HCT116 (cell line): ENCODE results near the gene GRIK1. TPM values are rescaled to one million over a fixed set of nuclear protein-coding genes. Genes with fewer than 3 reads are reported as not detected.

Experiments used
- ATAC-seq: fragments of 200-7000 bp; cut with Tn5 transposase; 2 replicates; pipeline ENCODE4 v1.9.1; 2020; ENCODE audit warnings: mild to moderate bottlenecking, moderate library complexity
- BruUV-seq: library from RNA; stranded (reverse); fragments of 400-500 nt; replicated peaks from 2 replicates; lab custom pipeline; 2021; lab: Mats Ljungman, UMichigan
- CTCF ChIA-PET: fragments of 300-600 bp; sonication (Branson Sonifier 250); formaldehyde crosslinking; loops from one replicate; lab custom pipeline; 2021; ENCODE audit warnings: antibody characterized with exemption; lab: Charles Lee
- POLR2A ChIA-PET: fragments of 300-600, 350-600 bp; sonication (Branson Sonifier 250); formaldehyde crosslinking; loops from one replicate; lab custom pipeline; 2021; ENCODE audit warnings: antibody characterized with exemption; lab: Charles Lee
- RAD21 ChIA-PET, 2 experiments: fragments of 300-600 bp; sonication (Branson Sonifier 250); formaldehyde crosslinking; loops; one replicate each; lab custom pipeline; 2023; ENCODE audit warnings: low total read pairs in 2 of 2; ENCODE audit not compliant: uncharacterized antibody in 2 of 2, unreplicated experiment in 2 of 2, low non-redundant PET in 1 of 2; lab: Charles Lee
- DNase-seq: peaks from one replicate; pipeline ENCODE4 v3.0.0-alpha.2; 2010; ENCODE audit warnings: low read depth, low spot score
- H2AFZ ChIP-seq: fragments of 200-600 bp; shearing (Covaris generic), sonication (generic); 2 replicates; pipeline ENCODE4 v1.6.1; 2017; ENCODE audit warnings: low read depth, mixed run types, mixed read lengths, antibody characterized with exemption, low read length; ENCODE audit not compliant: poor library complexity, severe bottlenecking
- H3K27ac ChIP-seq: 2 replicates; pipeline ENCODE4 v1.5.1; 2012; ENCODE audit warnings: low read depth, low read length
- H3K27me3 ChIP-seq: fragments of 200-600 bp; sonication (generic); 2 replicates; pipeline ENCODE4 v1.6.1; 2016; ENCODE audit warnings: mixed run types, low read length, mixed read lengths; ENCODE audit not compliant: insufficient read depth
- H3K36me3 ChIP-seq, 2 experiments: fragments of 200-500 bp in 1 of 2; fragments of 200-600 bp in 1 of 2; sonication (Bioruptor generic) in 1 of 2; sonication (generic) in 1 of 2; 2 replicates each; pipeline versions ENCODE4 v1.5.1 to v1.6.1; 2014 to 2016; ENCODE audit warnings: low read length in 2 of 2, inconsistent platforms in 1 of 2, mixed read lengths in 1 of 2, mixed run types in 1 of 2; ENCODE audit not compliant: insufficient read depth in 2 of 2, control insufficient read depth in 1 of 2
- H3K4me1 ChIP-seq, 2 experiments: fragments of 200-600 bp in 1 of 2; sonication (generic) in 1 of 2; 2 replicates each; pipeline versions ENCODE4 v1.5.1 to v1.6.1; 2012 to 2017; ENCODE audit warnings: low read length in 2 of 2, inconsistent platforms in 1 of 2, mild to moderate bottlenecking in 1 of 2, mixed read lengths in 1 of 2, mixed run types in 1 of 2, moderate library complexity in 1 of 2; ENCODE audit not compliant: insufficient read depth in 2 of 2, control insufficient read depth in 1 of 2
- H3K4me2 ChIP-seq: fragments of 200-600 bp; sonication (generic); 2 replicates; pipeline ENCODE4 v1.6.1; 2017; ENCODE audit warnings: mixed run types, low read length, mixed read lengths
- H3K4me3 ChIP-seq, 2 experiments: fragments of 200-600 bp in 1 of 2; sonication (generic) in 1 of 2; replicated peaks in 1 of 2; 2 replicates each; pipeline ENCODE4 v1.5.1; 2011 to 2016; ENCODE audit warnings: low read length in 2 of 2, control low read depth in 1 of 2, low read depth in 1 of 2, mild to moderate bottlenecking in 1 of 2, mixed read lengths in 1 of 2, mixed run types in 1 of 2
- H3K79me2 ChIP-seq: fragments of 200-600 bp; sonication (generic); 2 replicates; pipeline ENCODE4 v1.6.1; 2017; ENCODE audit warnings: mild to moderate bottlenecking, mixed run types, low read length, moderate library complexity, mixed read lengths; ENCODE audit not compliant: insufficient read depth
- H3K9ac ChIP-seq: fragments of 200-600 bp; sonication (generic); 2 replicates; pipeline ENCODE4 v1.6.1; 2016; ENCODE audit warnings: low read length, mixed read lengths
- H3K9me2 ChIP-seq: fragments of 200-600 bp; sonication (generic), shearing (Covaris generic); 2 replicates; pipeline ENCODE4 v1.6.1; 2017; ENCODE audit warnings: mixed run types, mild to moderate bottlenecking, moderate library complexity; ENCODE audit not compliant: insufficient read depth
- H3K9me3 ChIP-seq, 2 experiments: fragments of 200-500 bp in 1 of 2; fragments of 200-600 bp in 1 of 2; sonication (Bioruptor generic) in 1 of 2; sonication (generic) in 1 of 2; 2 replicates each; pipeline ENCODE4 v1.6.1; 2014 to 2017; ENCODE audit warnings: low read length in 2 of 2, mixed read lengths in 2 of 2, inconsistent platforms in 1 of 2, low read depth in 1 of 2, mild to moderate bottlenecking in 1 of 2, mixed run types in 1 of 2, moderate library complexity in 1 of 2; ENCODE audit not compliant: control insufficient read depth in 1 of 2, insufficient read depth in 1 of 2
- H4K20me1 ChIP-seq: fragments of 200-600 bp; sonication (generic), shearing (Covaris generic); 2 replicates; pipeline ENCODE4 v1.6.1; 2017; ENCODE audit warnings: mixed run types, mild to moderate bottlenecking, moderate library complexity; ENCODE audit not compliant: insufficient read depth
- CBX3 ChIP-seq: IDR thresholded peaks from 2 replicates; pipeline ENCODE4 v1.6.1; 2012; ENCODE audit warnings: low read depth
- CEBPB ChIP-seq: IDR thresholded peaks from 2 replicates; pipeline ENCODE4 v1.6.1; 2012; ENCODE audit warnings: low read depth
- CTCF ChIP-seq, 3 experiments: fragments of 200-600 bp in 1 of 3; sonication (generic) in 1 of 3; IDR thresholded peaks in 2 of 3; conservative IDR thresholded peaks in 1 of 3; 2 replicates each; pipeline ENCODE4 v1.5.1; 2012 to 2017; ENCODE audit warnings: low read depth in 2 of 3, low read length in 2 of 3, antibody characterized with exemption in 1 of 3, borderline replicate concordance in 1 of 3, control low read depth in 1 of 3, mild to moderate bottlenecking in 1 of 3, mixed read lengths in 1 of 3, mixed run types in 1 of 3, moderate library complexity in 1 of 3; ENCODE audit not compliant: insufficient read depth in 1 of 3
- EGR1 ChIP-seq: IDR thresholded peaks from 2 replicates; pipeline ENCODE4 v1.6.1; 2012; ENCODE audit warnings: low read depth
- ELF1 ChIP-seq: IDR thresholded peaks from 2 replicates; pipeline ENCODE4 v1.6.1; 2012; ENCODE audit warnings: low read depth, borderline replicate concordance
- EZH2 ChIP-seq: fragments of 200-600 bp; sonication (generic); IDR thresholded peaks from 2 replicates; pipeline ENCODE4 v1.6.1; 2017; ENCODE audit warnings: antibody characterized with exemption, mixed run types
- EZH2phosphoT487 ChIP-seq: fragments of 200-600 bp; IDR thresholded peaks from 2 replicates; pipeline ENCODE4 v1.6.1; 2018; ENCODE audit warnings: antibody characterized with exemption, borderline replicate concordance
- JUND ChIP-seq: IDR thresholded peaks from 2 replicates; pipeline ENCODE4 v1.6.1; 2012
- MAX ChIP-seq: IDR thresholded peaks from 2 replicates; pipeline ENCODE4 v1.6.1; 2012
- POLR2A ChIP-seq: IDR thresholded peaks from 2 replicates; pipeline ENCODE4 v1.7.0; 2011; ENCODE audit warnings: borderline replicate concordance; ENCODE audit not compliant: insufficient read depth, insufficient read length; ENCODE audit errors: extremely low read depth
- RAD21 ChIP-seq: IDR thresholded peaks from 2 replicates; pipeline ENCODE4 v1.6.1; 2012; ENCODE audit warnings: low read depth, mild to moderate bottlenecking
- SIN3A ChIP-seq: IDR thresholded peaks from 2 replicates; pipeline ENCODE4 v1.6.1; 2012; ENCODE audit warnings: low read depth
- SP1 ChIP-seq: IDR thresholded peaks from 2 replicates; pipeline ENCODE4 v1.6.1; 2012; ENCODE audit warnings: low read depth
- SRF ChIP-seq: IDR thresholded peaks from 2 replicates; pipeline ENCODE4 v1.6.1; 2012; ENCODE audit warnings: low read depth
- ZFX ChIP-seq: fragments of 450-650 bp; IDR thresholded peaks from 2 replicates; pipeline ENCODE4 v1.6.1; 2017
- ZNF274 ChIP-seq: fragments of 200-500 bp; sonication (Bioruptor generic); IDR thresholded peaks from 2 replicates; pipeline ENCODE4 v1.6.1; 2014; ENCODE audit warnings: mild to moderate bottlenecking, low read depth, low read length, inconsistent platforms
- intact Hi-C: fragments of 100-400 bp; cut with micrococcal nuclease; formaldehyde crosslinking; loops from 2 replicates; pipeline ENCODE4 v1.10.0; 2022
- total RNA-seq: library from RNA; stranded (reverse); gene quantifications from one replicate; pipeline ENCODE4 v1.2.1, GENCODE V29; 2021; ENCODE audit not compliant: unreplicated experiment
- TF ChIP-seq, protein P1 (sequence below): IDR thresholded peaks from 2 replicates; pipeline ENCODE4 v1.6.1; 2012; ENCODE audit warnings: low read depth
- TF ChIP-seq, protein P2 (sequence below): IDR thresholded peaks from 2 replicates; pipeline ENCODE4 v1.6.1; 2012

Gene GRIK1
- total RNA-seq, 1 experiment from 2014 or later, result not detected

DNA sequence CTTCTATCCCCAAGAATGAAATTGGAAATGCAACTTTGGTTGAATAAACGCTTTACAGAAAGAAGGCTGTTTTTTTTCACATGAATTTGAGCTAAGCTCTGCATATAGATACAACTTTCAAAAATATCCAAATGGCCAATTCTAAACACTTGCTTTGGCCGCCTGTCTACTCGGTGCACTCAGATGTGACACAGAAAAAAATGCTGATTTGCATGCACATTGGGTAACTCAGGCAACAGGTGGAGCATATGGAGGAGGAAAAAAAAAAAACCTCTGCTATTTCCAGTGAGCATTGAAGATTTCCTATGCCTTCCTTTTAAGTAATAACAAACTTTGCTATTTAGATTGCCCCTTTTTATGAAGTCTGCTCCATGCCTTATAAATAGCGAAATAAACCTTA is 262.5 kb downstream of the GRIK1 start:
- no peaks in the 10 kb centered on the region for H3K9me2 ChIP-seq
- intact Hi-C loops, result no loop called here
- ATAC-seq, result no peak

GRCh38 chr21:29676395-29676794 is 263.4 kb downstream of the GRIK1 start:
- H3K27me3 ChIP-seq, result no peaks in the 10 kb centered on the region
- ChIA-PET RAD21 (no interaction called here), CTCF (no interaction called here), POLR2A (no interaction called here)
- no peak for ATAC-seq
- H3K79me2 ChIP-seq, result no peaks in the 10 kb centered on the region
- no peaks in the 10 kb centered on the region for H4K20me1 ChIP-seq
- no peak for DNase-seq
- H2AFZ ChIP-seq, result no peak overlapping the region
- BruUV-seq, result no TSS peak
- H3K9me3 ChIP-seq, result peaks cover 0 to 8% of the 10 kb centered on the region in 2 experiments; a peak in 2 of 4 replicates
- intact Hi-C loops, result no loop called here
- no peaks in the 10 kb centered on the region for H3K9me2 ChIP-seq
- no peaks in the 10 kb centered on the region for H3K4me1 ChIP-seq
- H3K27ac ChIP-seq, result no peak overlapping the region
- no peak overlapping the region for H3K4me3 ChIP-seq
- H3K9ac ChIP-seq, result no peak overlapping the region
- no peak overlapping the region for H3K4me2 ChIP-seq
- H3K36me3 ChIP-seq, result no peaks in the 10 kb centered on the region
- TF ChIP-seq SRF, result no peak
- no peak for TF ChIP-seq JUND
- no peak for TF ChIP-seq ELF1
- TF ChIP-seq, protein P1, sequence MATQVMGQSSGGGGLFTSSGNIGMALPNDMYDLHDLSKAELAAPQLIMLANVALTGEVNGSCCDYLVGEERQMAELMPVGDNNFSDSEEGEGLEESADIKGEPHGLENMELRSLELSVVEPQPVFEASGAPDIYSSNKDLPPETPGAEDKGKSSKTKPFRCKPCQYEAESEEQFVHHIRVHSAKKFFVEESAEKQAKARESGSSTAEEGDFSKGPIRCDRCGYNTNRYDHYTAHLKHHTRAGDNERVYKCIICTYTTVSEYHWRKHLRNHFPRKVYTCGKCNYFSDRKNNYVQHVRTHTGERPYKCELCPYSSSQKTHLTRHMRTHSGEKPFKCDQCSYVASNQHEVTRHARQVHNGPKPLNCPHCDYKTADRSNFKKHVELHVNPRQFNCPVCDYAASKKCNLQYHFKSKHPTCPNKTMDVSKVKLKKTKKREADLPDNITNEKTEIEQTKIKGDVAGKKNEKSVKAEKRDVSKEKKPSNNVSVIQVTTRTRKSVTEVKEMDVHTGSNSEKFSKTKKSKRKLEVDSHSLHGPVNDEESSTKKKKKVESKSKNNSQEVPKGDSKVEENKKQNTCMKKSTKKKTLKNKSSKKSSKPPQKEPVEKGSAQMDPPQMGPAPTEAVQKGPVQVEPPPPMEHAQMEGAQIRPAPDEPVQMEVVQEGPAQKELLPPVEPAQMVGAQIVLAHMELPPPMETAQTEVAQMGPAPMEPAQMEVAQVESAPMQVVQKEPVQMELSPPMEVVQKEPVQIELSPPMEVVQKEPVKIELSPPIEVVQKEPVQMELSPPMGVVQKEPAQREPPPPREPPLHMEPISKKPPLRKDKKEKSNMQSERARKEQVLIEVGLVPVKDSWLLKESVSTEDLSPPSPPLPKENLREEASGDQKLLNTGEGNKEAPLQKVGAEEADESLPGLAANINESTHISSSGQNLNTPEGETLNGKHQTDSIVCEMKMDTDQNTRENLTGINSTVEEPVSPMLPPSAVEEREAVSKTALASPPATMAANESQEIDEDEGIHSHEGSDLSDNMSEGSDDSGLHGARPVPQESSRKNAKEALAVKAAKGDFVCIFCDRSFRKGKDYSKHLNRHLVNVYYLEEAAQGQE, result no peak
- no peak for TF ChIP-seq EZH2phosphoT487
- TF ChIP-seq RAD21, result no peak
- no peak for TF ChIP-seq SIN3A
- no peak for TF ChIP-seq MAX
- no peak for TF ChIP-seq ZNF274
- TF ChIP-seq CTCF (IDR thresholded peaks at IDR 0.05 in 2 of 3, conservative IDR thresholded peaks at IDR 0.05 in 1 of 3; ENCODE audit: borderline replicate concordance in 1 of 3, insufficient read depth in 1 of 3, low read depth in 2 of 3, low read length in 2 of 3), result no peak
- TF ChIP-seq EGR1, result no peak
- no peak for TF ChIP-seq EZH2
- TF ChIP-seq, protein P2, sequence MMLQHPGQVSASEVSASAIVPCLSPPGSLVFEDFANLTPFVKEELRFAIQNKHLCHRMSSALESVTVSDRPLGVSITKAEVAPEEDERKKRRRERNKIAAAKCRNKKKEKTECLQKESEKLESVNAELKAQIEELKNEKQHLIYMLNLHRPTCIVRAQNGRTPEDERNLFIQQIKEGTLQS, result no peak
- TF ChIP-seq CEBPB, result no peak
- TF ChIP-seq ZFX, result no peak
- TF ChIP-seq SP1, result no peak
- TF ChIP-seq POLR2A, result no peak
- TF ChIP-seq CBX3, result no peak

More for the DNA sequence above, 262.5 kb downstream of the GRIK1 start:
- no peaks in the 10 kb centered on the region for H3K4me1 ChIP-seq
- ChIA-PET POLR2A (no interaction called here), CTCF (no interaction called here)
- H3K9ac ChIP-seq, result no peak overlapping the region
- no peak overlapping the region for H3K4me3 ChIP-seq
- H4K20me1 ChIP-seq, result no peaks in the 10 kb centered on the region
- H3K36me3 ChIP-seq, result no peaks in the 10 kb centered on the region
- peaks cover 0 to 8% of the 10 kb centered on the region in 2 experiments; a peak in 2 of 4 replicates for H3K9me3 ChIP-seq
- no TSS peak for BruUV-seq
- no peak for TF ChIP-seq ELF1
- TF ChIP-seq, all 23 proteins: peak for 0
- Histone ChIP-seq H2AFZ (no peak overlapping the region), H3K4me2 (no peak overlapping the region), H3K27me3 (no peaks in the 10 kb centered on the region), H3K79me2 (no peaks in the 10 kb centered on the region), H3K27ac (no peak overlapping the region)
- no peak for DNase-seq
- RAD21 ChIA-PET, result no interaction called here
